ENCODE measurements around the gene RNF38. TPM values are rescaled to one million over a fixed set of nuclear protein-coding genes. Genes with fewer than 3 reads are reported as not detected.
"Not testable (repeated sequence)": the region's sequence is repeated elsewhere in the genome, so short reads cannot be mapped to it uniquely, and the experiment has no call there.

Gene RNF38
- polyA plus RNA-seq, 3 donors = 46.0 to 52.4 (median 48.4) TPM

DNA sequence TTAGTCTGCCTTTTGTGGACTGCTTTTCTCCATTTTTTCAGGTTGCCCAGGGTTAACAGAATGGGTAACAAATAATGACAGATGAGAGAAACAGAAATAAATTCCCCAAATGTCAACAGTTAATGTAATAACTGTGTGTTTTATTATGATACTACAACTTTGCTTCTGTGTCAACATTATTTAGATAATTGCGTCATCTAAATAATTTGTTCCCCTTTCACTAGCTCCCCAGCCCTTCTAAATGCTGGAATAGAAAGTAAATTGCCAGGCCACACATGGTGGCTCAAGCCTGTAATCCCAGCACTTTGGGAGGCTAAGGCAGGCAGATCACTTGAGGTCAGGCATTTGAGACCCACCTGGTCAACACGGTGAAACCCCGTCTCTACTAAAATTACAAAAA, 53.5 kb downstream of the RNF38 start:
- DNase-seq (ENCODE audit: extremely low read depth in 1 of 11, low read depth in 9 of 11, low spot score in 4 of 11) = no peak

DNA sequence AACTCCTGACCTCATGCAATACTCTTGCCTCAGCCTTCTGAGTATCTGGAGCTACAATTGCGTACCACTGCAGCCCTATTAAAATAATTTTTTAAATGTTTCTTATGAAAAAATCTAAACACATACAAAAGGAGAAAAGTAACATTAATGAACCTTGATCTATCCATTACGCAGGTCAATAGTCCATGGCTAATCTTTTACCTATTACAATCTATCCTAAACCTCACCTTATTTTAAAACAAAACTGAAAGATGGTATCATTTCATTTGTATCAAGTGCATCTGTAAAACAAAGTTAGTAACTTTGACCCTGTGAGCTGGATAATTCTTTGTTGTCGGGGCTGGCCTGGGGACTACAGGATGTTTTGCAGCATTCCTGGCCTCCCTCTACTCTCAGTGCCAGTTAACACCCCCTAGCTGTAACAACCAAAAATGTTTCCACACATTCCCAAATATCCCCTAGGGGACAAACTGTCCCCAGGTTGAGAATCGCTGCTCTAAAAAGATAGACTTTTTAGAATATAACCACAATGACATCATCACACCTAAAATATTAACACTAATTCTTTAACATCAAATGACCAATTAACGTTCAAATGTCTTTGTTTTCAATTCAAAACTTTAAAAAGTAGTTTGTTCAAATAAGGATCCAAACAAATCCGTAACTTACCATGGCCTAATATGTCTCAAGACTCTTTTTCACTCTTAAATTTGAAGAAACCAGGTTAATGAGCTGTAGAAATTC, 54.8 kb downstream of the RNF38 start:
- no peak for DNase-seq (ENCODE audit: extremely low read depth in 1 of 11, low read depth in 9 of 11, low spot score in 4 of 11)

DNA sequence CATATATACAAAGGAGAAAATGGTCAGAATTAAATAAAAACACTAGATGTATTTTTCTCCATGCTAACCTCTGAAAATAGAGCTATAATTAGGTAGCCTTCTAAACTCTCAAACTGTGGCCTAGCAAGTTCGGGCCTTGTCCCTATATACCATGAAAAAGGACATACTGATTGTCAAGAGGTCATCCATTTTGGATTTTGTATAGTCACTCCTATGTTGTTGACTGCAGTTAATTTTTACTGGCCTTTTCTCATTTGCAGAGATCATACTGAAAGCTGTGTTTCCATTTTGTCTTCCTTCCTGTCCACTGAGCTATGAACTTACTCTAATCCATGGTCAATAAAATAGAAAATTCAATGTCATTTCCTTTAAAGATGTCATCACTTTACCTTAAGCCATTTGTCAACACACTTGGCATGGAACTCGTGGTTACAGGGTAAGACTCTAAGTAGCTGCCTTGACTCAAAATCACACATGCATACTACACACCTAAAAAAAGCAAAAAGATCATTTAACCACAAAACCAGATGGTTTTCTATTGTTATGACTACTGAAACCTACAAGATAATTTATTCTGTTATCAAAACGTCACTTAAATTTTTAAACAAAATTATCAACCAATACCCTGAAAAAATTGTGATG, 58.0 kb downstream of the RNF38 start:
- DNase-seq (ENCODE audit: extremely low read depth in 1 of 11, low read depth in 9 of 11, low spot score in 4 of 11) = no peak

DNA sequence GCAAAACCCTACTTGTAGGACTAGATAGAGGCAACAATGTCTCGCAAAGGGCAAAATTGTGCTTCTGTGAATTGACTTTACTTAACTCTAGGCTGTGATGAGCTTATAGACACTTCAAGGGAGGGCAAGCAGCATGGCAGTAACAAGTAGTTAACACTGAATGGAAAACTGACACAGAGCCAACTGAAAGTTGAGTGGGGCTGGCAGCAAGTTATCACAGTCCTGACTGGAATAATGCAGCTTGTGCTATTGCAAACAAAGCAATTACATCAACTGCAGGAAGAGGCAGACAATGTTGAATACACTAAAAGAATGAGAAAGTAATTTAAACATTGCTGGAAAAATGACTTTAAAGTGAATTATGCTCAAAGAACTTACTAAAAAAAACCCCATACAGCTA, 62.2 kb downstream of the RNF38 start:
- DNase-seq (ENCODE audit: extremely low read depth in 1 of 11, low read depth in 9 of 11, low spot score in 4 of 11) = no peak

DNA sequence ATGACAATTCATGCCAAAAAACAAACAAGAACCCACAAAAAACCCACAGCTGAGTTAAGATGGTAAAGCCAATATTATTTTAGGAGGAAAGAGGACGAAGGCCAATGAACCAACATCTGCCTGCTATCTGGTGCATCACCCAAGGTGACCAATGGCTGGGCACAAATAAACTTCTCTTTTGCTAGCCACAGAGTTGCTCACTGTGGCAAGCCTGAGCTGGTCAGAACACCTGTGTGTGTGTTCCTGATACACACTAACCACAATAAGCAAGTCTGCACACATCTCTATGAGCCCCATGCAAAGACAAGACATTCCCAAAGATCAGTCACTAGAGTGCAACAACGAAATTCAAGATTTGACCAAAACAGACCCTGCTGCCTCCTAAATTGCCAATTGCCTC, 63.1 kb downstream of the RNF38 start:
- DNase-seq (ENCODE audit: extremely low read depth in 1 of 11, low read depth in 9 of 11, low spot score in 4 of 11) = no peak

DNA sequence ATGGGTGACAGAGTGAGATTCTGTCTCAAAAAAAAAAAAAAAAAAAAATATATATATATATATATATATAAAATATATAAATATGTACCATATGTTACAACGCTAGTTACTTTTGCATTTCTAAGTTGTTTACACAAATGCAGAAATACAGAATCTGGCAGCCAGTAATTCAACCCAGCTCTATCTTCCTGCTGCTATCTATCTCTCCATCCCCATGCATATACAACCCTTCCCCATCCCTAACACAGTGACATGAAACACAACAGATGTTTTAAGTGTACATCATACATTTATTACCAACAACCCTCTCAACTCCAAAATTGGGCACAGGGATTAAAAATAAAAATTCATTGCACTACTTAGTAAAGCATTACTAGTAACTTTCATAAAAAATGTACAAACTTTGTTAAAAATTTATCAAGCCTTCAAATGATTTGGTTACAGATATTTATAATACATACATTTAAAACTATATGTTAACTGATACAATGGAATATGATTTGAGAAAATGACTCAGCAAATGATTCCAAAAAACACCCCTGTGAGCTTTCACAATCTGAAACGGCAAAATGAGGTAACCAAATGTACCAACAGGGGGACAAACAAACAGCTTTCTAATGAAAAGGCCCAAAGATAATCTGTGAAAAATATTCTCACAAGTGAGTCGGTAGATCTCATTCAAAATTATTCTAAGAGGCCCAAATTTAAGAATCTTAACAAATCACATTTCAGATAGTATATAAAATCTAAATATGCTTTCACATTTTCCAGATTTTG, 63.8 kb downstream of the RNF38 start:
- DNase-seq (ENCODE audit: extremely low read depth in 1 of 11, low read depth in 9 of 11, low spot score in 4 of 11) = no peak

DNA sequence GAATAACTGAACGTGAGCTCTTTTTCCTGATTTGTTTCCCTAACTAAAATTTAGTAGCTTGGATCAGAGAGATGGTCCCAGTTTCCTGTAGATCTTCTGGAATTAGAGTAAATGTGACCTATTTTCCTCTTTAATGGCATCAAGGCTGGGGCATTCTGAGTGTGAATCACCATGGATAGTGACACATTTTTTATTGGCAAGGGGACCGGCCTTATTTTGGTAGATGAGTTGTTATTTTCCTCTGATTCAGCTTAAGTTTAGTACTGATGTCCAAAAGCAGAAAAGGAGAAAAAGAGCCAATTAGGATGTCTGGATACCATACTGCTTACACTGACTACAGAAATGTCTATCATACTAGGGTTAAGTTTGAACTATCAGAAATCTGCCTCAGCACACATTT, 68.1 kb downstream of the RNF38 start:
- no peak for DNase-seq (ENCODE audit: extremely low read depth in 1 of 11, low read depth in 9 of 11, low spot score in 4 of 11)

DNA sequence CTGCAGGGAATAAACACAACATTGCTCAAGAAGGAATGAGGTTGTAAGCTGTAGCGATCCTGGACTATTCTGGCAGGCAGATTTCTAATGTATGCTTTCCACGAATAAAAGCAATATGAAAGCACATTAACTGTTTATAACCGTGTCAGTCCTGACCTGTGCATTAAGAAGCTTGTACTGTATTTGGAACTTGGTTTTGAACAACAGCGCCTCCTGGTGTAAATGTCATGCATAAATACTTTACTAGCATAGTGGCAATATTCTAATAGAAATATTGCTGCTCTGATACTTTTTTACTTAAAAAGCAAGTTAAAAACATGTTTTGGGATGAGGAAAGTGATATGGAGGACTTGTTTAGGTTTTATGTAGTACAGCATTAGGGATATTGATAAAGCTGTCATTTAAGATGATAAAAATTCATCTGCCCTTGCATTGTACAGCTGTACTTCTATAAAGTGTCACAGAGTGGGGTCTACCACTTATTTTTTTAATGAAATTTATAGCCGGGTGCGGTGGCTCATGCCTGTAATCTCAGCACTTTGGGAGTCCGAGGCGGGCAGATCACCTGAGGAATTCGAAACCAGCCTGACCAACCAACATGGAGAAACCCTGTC, 71.2 kb downstream of the RNF38 start:
- DNase-seq (ENCODE audit: extremely low read depth in 1 of 11, low read depth in 9 of 11, low spot score in 4 of 11) = peak; percentile 37 to 78 (median 65)

DNA sequence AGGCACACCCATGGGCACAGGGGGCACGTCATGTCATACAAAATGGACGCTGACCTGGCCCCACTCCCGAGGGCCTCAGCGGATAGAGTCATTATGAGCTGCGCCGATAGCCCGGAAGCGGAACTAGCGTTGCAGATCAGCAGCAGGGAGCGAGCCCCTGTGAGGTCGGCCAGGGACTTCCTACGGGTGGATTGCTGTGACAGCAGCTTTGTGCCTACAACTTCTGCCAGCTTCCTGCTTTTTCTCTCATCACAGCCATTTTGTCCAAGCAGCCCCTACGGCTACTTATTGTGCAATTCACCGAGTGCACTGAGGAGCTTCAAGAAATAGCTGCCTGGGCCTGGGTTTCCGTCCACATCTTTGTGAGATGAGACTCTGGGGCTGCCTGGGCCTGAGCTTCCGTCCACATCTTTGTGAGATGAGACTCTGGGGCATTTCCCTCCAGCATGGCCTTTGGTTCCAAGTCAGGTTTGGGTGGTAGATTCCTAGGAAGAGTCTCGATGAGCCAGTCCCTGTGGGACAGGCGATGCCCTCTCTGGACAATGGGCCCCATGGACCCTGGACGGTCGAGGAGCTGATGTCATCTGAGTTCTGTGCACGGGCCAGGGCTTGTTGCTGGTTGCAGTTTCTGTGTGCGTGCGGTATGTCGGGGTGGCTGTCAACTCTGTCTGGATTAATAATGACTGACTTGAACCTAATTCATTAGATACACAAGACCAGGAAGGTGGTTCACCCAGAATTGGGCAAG, 74.8 kb downstream of the RNF38 start:
- no peak for DNase-seq (ENCODE audit: extremely low read depth in 1 of 11, low read depth in 9 of 11, low spot score in 4 of 11)

DNA sequence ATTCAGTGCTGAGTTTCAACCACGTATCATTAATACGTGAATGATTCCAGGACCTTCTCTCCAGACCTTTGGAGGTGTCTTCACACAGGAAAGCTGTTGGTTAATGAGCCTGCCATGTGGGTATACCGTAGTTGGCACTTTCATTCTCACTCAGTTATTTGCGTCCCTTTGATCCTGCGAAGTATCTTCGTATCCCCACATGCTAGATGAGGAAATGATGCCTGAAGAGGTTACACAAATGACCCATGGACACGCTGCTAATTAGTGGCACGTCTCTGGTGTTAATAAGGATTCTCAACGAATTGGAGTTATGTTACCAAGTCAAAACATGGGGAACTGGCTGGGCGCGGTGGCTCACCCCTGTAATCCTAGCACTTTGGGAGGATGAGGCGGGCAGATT, 76.1 kb downstream of the RNF38 start:
- DNase-seq (ENCODE audit: extremely low read depth in 1 of 11, low read depth in 9 of 11, low spot score in 4 of 11) = no peak

DNA sequence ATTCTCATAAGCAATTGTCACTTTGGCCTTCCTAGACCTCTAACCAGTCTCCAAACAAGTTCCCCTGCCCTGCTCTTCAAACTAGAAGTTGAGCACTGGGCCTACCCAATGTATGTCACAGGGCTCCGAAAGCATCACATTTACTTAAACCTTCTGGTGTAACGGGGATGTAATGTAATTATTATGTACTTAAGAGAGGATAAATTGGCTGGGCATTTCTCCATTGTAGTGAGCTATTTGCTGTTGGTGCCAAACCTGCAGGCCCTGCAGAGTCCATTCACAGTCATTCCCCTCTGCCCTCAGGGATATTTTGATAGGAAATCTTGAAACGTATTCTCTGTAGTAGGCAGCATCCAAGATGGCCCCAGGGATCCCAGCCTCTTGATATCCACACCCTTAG, 77.6 kb downstream of the RNF38 start:
- DNase-seq (ENCODE audit: extremely low read depth in 1 of 11, low read depth in 9 of 11, low spot score in 4 of 11) = no peak

DNA sequence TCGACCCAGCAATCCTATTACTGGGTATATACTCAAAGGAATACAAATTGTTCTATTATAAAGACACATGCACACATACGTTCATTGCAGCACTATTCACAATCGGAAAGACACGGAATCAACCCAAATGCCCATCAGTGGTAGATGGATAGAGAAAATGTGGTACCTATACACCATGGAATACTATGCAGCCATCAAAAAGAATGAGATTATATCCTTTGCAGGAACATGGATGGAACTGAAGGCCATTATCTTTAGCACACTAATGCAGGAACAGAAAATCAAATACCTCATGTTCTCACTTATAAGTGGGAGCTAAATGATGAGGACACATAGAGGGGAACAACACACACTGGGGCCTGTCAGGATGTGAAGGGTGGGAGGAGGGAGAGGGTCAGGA, 78.2 kb downstream of the RNF38 start:
- DNase-seq (ENCODE audit: extremely low read depth in 1 of 11, low read depth in 9 of 11, low spot score in 4 of 11) = not testable (repeated sequence)

DNA sequence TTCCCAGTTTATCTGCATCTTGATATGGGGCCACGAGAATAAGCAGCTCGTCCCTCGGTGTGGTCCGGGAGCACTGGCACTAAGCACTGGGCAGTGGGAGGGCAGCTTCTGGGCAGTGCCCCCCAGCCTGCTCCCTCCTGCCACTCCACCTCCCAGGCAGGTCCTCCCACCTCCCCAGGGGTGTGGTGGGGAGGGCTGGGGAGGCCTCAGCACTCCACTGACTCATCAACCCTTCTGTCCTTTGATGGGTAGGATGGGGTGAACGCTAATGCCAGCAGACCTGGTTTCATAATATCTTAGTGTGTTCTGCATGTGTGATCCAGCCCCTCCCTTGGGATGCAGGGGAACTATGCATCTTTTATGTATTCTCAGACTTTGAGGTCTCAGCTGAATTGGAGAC, 79.6 kb downstream of the RNF38 start:
- no peak for DNase-seq (ENCODE audit: extremely low read depth in 1 of 11, low read depth in 9 of 11, low spot score in 4 of 11)

DNA sequence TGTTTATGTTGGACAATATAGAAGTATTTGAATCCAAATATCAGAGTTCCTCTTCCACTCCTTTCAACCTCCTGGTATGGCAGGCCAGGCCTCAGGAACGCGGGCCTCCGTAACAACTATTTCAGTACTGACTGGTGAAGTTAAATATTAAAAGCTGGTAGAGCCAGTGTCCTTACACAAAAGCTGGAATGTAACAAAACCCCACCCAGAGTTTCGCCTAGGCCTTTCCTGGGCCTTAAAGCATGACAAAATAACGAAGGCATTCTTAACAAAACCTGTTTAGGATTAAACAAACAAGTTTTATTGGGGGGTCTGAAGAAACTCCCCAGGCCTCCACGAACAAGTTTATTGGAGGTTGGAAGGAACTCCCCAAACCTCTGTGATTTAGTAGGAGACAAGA, 80.3 kb downstream of the RNF38 start:
- DNase-seq (ENCODE audit: extremely low read depth in 1 of 11, low read depth in 9 of 11, low spot score in 4 of 11) = peak in 8 of 11 donors; percentile 21 to 71 (median 42)

DNA sequence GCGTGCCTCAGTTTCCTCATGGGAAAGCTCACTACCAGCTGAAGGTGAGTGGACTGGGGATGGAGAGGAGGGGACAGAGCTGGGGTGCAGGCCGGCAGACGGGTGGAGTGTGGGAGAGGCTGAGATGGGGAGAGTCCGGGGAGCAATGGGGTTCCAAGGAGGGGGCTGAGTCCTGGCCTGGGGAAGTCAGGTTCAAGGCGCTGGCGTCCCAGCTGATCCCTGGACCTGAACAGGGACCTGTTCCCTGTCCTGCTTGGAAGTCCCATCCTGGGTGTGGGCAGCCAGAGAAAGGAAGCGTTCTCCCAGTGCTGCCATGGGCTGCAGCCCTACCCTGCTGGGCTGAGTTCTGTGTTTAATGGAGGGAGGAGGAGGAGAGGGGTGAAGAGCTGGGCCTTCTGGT, 80.9 kb downstream of the RNF38 start:
- DNase-seq (ENCODE audit: extremely low read depth in 1 of 11, low read depth in 9 of 11, low spot score in 4 of 11) = no peak

DNA sequence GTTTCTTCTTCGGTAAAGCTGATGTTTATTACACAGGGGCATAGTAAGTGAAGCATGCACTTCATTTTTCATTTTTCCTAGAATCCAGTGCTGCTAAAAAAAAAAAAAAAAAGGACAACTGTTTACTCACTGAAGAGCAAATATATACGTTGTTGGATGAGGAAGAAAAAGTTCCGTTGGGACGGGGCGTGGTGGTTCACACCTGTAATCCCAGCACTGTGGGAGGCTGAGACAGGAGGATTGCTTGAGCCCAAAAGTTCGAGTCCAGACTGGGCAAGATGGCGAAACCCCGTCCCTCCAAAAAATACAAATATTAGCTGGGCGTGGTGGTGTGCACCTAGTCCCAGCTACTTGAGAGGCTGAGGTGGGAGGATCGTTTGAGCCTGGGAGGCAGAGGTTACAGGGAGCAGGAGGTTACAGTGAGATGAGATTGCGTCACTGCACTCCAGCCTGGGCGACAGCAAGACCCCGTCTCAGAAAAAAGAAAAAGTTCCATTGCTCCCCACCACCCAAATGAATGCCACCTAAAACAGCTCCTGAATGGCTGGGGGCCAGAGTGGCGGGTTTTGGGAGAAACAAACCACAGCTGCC, 81.8 kb downstream of the RNF38 start:
- DNase-seq (ENCODE audit: extremely low read depth in 1 of 11, low read depth in 9 of 11, low spot score in 4 of 11) = no peak

DNA sequence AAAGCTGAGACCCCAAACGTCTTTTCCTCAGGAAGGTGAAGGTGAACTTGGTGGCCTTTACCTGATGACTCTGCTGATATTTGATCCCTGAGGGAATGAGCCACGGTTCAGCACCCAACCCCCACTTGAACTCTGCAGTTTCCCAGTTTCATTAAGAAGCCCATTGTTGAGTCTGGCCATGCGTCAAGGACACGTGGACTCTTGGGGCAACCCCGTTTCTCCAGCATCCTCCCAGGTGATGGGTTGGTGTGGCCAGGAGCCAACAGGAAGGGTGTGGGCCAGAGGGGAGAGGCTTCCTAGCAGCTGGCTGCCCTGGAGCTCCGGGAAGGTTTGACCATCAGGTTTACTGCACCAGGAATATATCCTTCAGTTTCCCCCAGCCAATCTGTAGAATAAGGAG, 82.3 kb downstream of the RNF38 start:
- DNase-seq (ENCODE audit: extremely low read depth in 1 of 11, low read depth in 9 of 11, low spot score in 4 of 11) = peak in 8 of 11 donors; percentile 22 to 58 (median 38)

DNA sequence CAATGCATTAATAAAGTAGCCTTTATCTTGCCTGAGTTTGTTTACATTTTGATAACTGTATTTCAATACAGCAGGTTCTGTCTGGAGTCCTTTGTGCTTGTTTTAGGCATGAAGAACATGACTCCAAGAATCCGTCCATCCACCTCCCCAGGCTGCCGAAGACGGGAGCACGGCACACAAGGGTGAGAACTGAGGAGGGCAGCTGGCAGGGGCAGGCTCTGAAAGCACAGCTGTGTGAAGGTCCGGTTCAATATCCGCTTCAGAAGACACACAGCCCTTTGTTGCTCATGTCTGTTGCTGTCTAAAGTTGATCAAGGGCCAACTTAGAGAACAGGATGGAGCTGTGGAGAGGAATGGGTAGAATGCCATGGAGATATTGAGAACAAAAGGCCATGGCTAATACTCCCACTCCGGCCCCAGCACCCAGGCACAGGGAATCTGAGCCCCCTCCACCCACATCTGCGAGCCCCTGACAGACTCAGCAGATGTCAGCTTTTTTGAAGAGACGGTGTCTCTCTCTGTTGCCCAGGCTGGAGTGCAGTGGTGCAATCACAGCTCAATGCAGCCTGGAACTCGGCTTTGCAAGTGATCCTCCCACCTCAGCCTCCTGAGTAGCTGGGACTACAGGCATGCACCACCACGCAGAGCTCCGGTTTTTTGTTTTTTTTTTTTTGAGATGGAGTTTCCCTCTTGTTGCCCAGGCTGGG, 83.3 kb downstream of the RNF38 start:
- no peak for DNase-seq (ENCODE audit: extremely low read depth in 1 of 11, low read depth in 9 of 11, low spot score in 4 of 11)
